ENCODE results near the gene ELOVL2. TPM values are rescaled to one million over a fixed set of nuclear protein-coding genes. Genes with fewer than 3 reads are reported as not detected.

ELOVL2 gene
- total and polyA plus RNA-seq, 2 experiments from 2014 or later = 0.06 TPM; not detected in 1

- Histone ChIP-seq H3K4me3 (no peak overlapping the region), H3K4me1 (ENCODE audit: low read depth) (no peaks in the 10 kb centered on the region), H3K36me3 (no peaks in the 10 kb centered on the region), H3K27me3 (peaks cover 52% of the 10 kb centered on the region), H3K27ac (no peak overlapping the region), H3K9me3 (ENCODE audit: low read depth) (no peaks in the 10 kb centered on the region)
- no peak for DNase-seq (ENCODE audit: low read depth in 1 of 2, low spot score in 1 of 2)
- no peak for TF ChIP-seq CTCF (IDR thresholded peaks at IDR 0.05; ENCODE audit: low read depth, low read length)
Measured at GRCh38 chr6:11039040-11039439, 5.1 kb downstream of the ELOVL2 start.

DNA sequence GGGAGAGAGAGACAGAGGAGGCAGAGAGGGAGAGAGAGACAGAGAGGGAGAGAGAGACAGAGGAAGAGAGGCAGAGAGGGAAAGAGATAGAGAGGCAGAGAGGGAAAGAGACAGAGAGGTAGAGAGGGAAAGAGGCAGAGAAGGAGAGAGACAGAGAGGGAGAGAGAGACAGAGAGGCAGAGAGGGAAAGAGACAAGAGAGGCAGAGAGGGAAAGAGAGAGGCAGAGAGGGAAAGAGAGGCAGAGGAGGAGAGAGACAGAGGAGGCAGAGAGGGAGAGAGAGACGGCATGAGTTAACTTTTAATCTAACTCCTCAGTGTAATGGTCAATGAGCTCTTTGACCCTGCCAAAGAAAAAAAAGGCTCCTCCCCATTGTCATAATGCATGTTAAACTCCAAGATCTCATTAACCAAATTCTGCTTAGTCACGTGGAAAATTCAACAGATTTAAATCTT, 7.1 kb downstream of the ELOVL2 start:
- Histone ChIP-seq H3K27ac (no peak overlapping the region), H3K36me3 (no peaks in the 10 kb centered on the region), H3K9me3 (ENCODE audit: low read depth) (no peaks in the 10 kb centered on the region), H3K27me3 (peaks cover 32% of the 10 kb centered on the region), H3K4me1 (ENCODE audit: low read depth) (no peaks in the 10 kb centered on the region), H3K4me3 (no peak overlapping the region)
- no peak for TF ChIP-seq CTCF (IDR thresholded peaks at IDR 0.05; ENCODE audit: low read depth, low read length)
- no peak for DNase-seq (ENCODE audit: low read depth in 1 of 2, low spot score in 1 of 2)

DNA sequence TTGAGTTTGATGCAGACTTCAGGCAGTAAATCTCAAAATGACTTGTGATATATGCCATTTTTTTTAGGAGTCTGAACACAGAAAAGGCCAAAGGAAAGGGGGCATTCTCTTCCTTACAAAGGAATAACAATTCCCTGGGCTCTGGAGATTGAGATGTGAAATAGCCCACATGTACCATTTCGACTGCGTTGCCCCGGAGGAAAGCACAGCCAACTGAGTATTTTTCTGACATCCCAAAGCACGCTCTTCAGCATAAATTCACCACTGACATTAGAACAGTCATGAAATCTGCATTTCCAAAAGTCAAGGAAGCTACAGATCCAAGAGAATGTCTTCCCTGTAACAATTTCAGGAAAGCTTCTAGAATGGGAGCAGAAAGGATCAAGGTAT, 7.8 kb downstream of the ELOVL2 start:
- Histone ChIP-seq H3K36me3 (no peaks in the 10 kb centered on the region), H3K4me1 (ENCODE audit: low read depth) (no peaks in the 10 kb centered on the region), H3K27ac (no peak overlapping the region), H3K27me3 (peaks cover 25% of the 10 kb centered on the region), H3K4me3 (no peak overlapping the region), H3K9me3 (ENCODE audit: low read depth) (no peaks in the 10 kb centered on the region)
- no peak for TF ChIP-seq CTCF (IDR thresholded peaks at IDR 0.05; ENCODE audit: low read depth, low read length)
- no peak for DNase-seq (ENCODE audit: low read depth in 1 of 2, low spot score in 1 of 2)

DNA sequence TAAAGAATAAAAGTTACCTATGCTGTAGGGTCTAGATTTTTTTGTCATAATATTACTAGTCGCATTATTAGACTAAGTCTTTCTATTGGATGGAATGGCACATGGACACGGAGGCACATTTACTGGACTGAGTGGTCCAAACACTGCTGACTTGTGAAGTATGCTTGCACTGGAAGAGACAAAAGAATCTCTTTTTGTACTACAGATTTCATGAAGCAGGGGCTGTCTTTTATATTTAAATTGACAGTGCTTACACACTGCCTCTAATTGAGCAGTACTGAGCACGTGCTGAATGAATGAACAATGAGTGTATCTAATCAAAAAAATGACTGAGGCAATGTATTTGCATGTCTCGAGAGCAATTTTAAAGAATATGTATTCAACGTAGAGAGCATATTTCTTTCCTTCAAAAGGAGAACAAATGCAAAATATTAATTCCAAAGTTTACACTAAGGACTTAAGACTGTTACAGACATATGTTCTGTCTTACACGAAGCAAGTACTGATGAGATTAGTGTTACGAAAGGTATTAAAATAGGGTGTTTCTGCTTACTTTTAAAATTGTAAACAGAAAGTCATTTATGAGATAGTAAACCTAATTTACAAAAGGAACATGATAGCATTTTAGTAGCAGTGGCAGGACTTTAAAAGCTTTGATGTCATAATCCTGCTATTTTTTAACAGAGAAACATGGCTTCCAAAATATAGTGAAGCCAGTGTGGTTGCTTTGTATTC, 8.3 kb downstream of the ELOVL2 start:
- no peaks in the 10 kb centered on the region for H3K36me3 ChIP-seq
- H3K4me1 ChIP-seq (ENCODE audit: low read depth) = no peaks in the 10 kb centered on the region
- H3K9me3 ChIP-seq (ENCODE audit: low read depth) = no peaks in the 10 kb centered on the region
- no peak for TF ChIP-seq CTCF (IDR thresholded peaks at IDR 0.05; ENCODE audit: low read depth, low read length)
- no peak for DNase-seq (ENCODE audit: low read depth in 1 of 2, low spot score in 1 of 2)
- H3K27ac ChIP-seq = no peak overlapping the region
- no peak overlapping the region for H3K4me3 ChIP-seq
- peaks cover 20% of the 10 kb centered on the region for H3K27me3 ChIP-seq

DNA sequence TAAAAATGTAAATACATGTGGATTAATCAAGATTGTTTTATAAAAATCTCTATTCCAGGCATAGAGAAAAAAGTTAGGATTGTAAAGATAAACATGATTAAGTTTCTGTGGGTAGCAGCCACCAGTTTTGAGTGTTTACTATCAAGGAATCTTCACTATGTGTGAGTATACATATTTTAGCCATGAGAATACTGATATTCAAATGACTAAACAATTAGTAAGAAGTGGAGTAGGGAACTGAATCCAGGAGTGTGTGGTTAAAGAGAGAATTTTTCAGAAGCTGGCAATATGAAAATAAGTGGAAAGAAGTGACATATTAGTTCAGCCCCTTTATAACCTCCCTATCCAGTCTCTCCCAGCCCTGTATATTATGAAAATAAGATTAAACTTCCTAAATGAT, 10.3 kb downstream of the ELOVL2 start:
- no peaks in the 10 kb centered on the region for H3K36me3 ChIP-seq
- H3K27me3 ChIP-seq = peaks cover under 1% of the 10 kb centered on the region
- H3K9me3 ChIP-seq (ENCODE audit: low read depth) = no peaks in the 10 kb centered on the region
- H3K4me3 ChIP-seq = no peak overlapping the region
- no peaks in the 10 kb centered on the region for H3K4me1 ChIP-seq (ENCODE audit: low read depth)
- TF ChIP-seq CTCF (IDR thresholded peaks at IDR 0.05; ENCODE audit: low read depth, low read length) = no peak
- DNase-seq (ENCODE audit: low read depth in 1 of 2, low spot score in 1 of 2) = peak in 1 of 2 donors; percentile 72
- no peak overlapping the region for H3K27ac ChIP-seq

Measured in cardiac muscle cell (in vitro differentiated cells and primary cell).